Measurements from ENCODE around the gene CFAP251.

DNA sequence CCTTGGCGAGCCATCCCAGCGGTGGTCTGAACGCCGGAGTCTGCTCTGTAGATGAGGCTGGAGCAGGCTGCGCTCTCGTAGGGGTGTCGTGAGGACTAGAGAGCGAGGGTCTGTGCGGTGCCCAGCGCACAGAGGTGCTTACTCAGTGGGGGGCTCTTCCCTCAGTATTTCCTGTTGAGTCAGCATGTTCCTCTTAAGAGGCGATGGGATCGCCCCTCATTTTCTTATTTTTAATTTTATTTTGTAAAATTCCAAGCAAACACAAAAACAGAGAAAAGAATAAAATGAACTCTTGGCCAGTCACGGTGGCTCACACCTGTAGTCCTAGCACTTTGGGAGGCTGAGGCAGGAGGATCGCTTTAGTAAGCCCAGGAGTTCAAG lies 62.5 kb downstream of the CFAP251 start:
- TF ChIP-seq, protein P1, sequence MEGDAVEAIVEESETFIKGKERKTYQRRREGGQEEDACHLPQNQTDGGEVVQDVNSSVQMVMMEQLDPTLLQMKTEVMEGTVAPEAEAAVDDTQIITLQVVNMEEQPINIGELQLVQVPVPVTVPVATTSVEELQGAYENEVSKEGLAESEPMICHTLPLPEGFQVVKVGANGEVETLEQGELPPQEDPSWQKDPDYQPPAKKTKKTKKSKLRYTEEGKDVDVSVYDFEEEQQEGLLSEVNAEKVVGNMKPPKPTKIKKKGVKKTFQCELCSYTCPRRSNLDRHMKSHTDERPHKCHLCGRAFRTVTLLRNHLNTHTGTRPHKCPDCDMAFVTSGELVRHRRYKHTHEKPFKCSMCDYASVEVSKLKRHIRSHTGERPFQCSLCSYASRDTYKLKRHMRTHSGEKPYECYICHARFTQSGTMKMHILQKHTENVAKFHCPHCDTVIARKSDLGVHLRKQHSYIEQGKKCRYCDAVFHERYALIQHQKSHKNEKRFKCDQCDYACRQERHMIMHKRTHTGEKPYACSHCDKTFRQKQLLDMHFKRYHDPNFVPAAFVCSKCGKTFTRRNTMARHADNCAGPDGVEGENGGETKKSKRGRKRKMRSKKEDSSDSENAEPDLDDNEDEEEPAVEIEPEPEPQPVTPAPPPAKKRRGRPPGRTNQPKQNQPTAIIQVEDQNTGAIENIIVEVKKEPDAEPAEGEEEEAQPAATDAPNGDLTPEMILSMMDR (IDR thresholded peaks at IDR 0.05), result no peak
- no peak for TF ChIP-seq EZH2phosphoT487 (IDR thresholded peaks at IDR 0.05)
